GM18505 (cell line): ENCODE results near the gene CAPS.
"Not testable (repeated sequence)": the region's sequence is repeated elsewhere in the genome, so short reads cannot be mapped to it uniquely, and the experiment has no call there.

ENCODE experiments used
- ATAC-seq: cut with Tn5 transposase; IDR thresholded peaks from one replicate; pipeline ENCODE4 v1.9.1; 2021; ENCODE audit not compliant: unreplicated experiment
- POLR2A ChIP-seq: IDR thresholded peaks from 4 replicates; pipeline ENCODE4 v1.6.1; 2011; ENCODE audit warnings: borderline replicate concordance; ENCODE audit not compliant: insufficient read depth, insufficient read length; ENCODE audit errors: extremely low read depth

Gene CAPS

GRCh38 chr19:5882421-5882968 lies 31.6 kb upstream of the CAPS start:
- ATAC-seq = no peak
- TF ChIP-seq POLR2A = no peak

DNA sequence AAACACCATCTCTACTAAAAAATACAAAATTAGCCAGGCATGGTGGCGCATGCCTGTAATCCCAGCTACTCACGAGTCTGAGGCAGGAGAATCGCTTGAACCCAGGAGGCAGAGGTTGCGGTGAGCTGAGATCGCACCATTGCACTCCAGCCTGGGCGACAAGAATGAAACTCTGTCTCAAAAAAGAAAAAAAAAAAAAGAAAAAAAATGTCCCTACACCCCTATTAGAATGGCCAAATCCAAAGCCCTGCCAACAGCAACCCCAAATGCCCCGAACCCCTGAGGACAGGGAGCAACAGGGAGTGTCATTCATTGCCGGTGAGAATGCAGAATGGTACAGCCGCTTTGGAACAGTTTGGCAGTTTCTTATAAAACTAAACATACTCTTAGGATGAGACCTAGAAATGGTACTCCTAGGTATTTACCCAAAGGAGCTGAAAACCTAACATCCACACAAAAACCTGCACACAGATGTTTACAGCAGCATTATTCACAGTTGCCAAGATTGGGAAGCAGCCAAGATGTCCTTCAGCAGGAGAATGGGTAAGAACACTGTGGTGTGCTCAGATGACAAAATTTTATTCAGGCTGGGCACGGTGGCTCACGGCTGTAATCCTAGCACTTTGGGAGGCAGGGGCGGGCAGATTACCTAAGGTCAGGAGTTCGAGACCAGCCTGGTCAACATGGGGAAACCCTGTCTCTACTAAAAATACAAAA lies 30.7 kb upstream of the CAPS start:
- not testable (repeated sequence) for ATAC-seq

DNA sequence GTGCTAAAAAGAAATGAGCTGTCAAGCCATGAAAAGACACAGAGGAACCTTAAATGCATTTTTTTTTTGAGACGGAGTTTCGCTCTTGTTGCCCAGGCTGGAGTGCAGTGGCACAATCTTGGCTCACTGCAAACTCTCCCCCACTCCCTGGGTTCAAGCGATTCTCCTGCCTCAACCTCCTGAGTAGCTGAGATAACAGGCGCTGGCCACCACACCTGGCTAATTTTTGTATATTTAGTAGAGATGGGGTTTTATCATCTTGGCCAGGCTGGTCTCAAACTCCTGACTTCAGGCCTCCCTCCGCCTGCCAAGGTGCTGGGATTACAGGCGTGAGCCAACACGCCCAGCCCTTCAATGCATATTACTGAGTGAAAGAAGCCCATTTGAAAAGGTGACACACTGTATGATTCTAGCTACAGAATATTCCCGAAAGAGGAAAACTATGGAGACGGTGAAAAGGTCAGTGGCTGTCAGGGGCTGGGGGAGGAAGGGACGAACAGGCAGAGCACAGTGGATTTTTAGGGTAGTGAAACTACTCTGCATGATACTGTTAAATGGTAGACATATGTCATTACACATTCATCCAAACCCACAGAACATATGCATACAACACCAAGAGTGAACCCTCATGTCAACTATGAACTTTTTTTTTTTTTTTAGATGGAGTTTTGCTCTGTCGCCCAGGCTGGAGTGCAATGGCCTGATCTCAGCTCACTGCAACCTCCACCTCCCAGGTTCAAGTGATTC lies 29.8 kb upstream of the CAPS start:
- not testable (repeated sequence) for ATAC-seq

DNA sequence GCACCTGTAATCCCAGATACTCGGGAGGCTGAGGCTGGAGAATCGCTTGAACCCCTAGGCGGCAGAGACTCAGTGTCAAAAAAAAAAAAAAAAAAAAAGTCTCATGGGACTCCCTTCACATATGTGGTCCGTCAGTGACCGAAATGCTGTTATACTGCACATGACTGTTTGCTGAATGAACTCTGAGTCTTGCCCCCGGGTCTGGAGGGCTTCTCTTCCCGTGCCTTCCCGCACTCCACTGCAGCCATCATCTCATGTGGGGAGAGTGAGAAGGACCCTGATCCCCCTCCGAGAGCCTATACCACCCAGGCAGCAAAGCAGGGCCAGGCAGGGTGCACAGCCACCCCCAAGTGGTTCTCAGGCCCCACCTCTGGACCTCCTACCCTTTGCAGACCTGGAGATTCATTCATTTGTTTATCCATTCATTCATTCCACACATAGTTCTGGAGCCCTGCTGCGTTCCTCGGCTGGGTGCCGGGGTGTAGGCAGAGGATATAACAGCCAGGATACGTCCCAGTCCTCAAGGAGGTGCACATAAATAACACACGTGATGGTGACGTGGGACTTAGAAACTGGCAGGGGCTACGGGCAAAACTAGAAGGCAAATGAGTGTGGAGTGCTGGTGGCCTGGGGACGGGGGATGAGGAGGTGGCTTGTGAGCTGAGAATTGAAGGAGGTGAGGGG lies 24.6 kb upstream of the CAPS start:
- no peak for TF ChIP-seq POLR2A
- no peak for ATAC-seq

GRCh38 chr19:5890099-5890498 lies 24.0 kb upstream of the CAPS start:
- no peak for ATAC-seq

DNA sequence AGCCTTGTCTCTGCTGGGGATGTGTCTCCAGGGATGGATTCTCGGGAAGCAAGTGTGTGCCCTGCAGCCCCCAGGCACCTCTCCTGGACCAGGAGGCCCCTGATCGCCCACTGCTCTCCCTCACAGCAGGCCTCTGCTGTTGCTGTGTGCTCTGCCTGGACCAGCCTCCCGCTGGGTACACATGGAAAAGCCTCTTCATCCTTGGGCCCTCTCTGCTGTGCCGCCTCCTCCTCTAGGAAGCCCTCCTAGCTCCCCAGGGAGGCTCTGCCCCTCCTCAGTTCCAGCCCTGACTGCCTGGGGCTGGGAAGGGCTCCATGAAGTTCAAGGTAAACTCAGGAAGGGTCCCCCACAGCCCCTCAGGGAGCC lies 22.5 kb upstream of the CAPS start:
- ATAC-seq = no peak
- TF ChIP-seq POLR2A = no peak

More at GRCh38 chr19:5890099-5890498, 24.0 kb upstream of the CAPS start:
- TF ChIP-seq POLR2A = no peak

- ATAC-seq = no peak
- TF ChIP-seq POLR2A = peak; percentile 6
These were observed 21.9 kb upstream of the CAPS start for GRCh38 chr19:5891938-5892771.

DNA sequence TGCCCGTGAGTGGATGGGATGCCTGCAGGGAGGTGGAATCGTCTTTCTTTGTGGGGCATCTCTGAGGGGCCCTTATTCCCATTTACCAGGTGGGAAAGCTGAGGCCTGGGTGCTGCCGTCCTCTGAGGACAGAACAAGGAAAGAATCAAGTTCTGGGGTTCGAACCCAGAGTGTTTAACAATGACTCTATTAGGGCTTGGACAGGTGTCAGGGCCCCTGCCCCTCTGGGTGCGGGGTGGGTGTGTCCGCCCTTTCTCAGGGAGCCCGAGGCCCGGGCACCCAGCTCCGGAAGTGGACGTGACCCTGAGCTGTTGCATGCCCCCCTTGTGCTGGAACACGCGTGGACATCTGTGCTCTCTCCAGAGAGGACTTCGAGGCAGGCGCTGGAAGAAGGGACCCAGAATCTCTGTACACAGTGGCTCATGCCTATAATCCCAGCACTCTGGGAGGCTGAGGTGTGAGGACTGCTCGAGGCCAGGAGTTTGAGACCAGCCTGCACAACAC lies 21.2 kb upstream of the CAPS start:
- no peak for TF ChIP-seq POLR2A
- ATAC-seq = no peak

- no peak for TF ChIP-seq POLR2A
- ATAC-seq = no peak
These were observed 20.7 kb upstream of the CAPS start for GRCh38 chr19:5893296-5893903.

DNA sequence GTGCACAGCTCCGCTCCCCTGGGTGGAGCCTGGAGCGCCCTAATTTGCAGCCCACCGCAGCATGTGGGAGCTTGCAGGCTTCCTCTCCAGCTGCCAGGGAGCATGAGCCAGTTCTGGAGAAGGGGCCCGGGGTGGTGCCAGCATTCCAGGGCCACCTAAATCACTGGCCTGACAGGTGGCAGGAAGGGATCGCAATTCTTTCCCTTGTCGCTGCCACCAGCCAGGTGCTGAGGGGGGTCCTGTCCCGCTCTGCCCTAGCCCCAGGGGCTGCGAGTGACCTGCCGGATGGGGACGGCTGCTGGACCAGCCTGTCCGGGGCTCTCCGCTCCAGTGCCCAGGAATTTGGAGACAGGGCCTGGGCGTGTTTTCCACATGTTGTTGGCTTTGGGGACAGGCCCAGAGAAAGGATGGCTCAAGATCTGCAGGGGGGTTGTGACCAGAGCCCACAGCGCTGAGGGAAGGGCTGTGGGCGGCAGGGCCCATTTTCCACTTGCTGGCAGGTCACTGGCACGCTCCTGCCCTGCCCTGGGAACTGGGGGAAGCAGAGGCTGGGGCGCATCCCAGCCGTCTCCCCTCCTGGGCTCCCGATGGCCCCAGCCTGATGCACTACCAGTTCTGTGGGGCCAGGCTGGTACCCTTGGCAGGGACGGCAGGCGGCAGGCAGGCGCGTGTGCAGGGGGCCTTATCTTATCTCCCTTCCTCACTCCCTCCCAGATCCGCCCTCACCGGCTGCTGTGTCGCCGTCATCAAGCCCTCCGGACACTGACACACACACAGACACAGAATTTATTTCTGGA lies 19.9 kb upstream of the CAPS start:
- no peak for ATAC-seq
- TF ChIP-seq POLR2A = no peak

DNA sequence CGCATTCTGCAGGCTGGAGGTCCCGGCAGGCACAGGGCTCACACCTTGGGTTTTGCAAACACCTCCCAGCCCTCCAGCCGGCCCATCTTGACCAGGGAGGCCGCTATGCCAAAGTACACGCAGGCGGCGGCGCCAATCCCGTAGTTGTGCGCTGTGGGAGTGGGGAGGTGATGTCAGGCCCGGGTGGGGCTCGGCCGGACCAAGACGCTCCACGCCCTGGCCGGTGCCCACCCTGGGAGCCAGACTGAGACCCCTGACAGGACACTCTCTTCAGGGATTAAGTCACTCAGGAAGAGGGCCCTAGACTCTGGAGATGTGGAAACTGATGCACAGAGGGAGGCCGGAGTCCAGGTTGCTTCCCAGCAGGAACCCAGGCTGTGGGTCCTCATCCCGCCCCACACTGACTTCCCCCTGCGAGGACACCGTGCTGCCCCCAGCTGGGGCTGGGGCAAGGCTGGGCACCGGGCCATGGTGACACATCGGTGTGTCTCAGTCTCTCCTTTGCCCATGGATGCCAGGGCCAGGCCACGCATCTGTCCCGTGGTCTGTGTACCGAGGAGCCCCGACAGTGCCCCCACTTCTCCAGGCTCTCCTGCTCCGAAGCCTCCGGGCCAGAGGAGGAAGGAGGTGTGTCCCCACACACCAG lies 19.2 kb upstream of the CAPS start:
- no peak for TF ChIP-seq POLR2A
- ATAC-seq = no peak
